Cardiac muscle cell (in vitro differentiated cells and primary cell): Measurements from ENCODE around the gene NCLN. TPM values are rescaled to one million over a fixed set of nuclear protein-coding genes. Genes with fewer than 3 reads are reported as not detected.

Experiments used
- DNase-seq, 2 donors: peaks; one replicate each; pipeline versions ENCODE4 v3.0.0 to v3.0.0-alpha.2; 2010 to 2017; ENCODE audit warnings: low read depth in 1 of 2, low spot score in 1 of 2
- H3K27ac ChIP-seq: fragments of 200-600 bp; sonication (generic); 2 replicates; pipeline ENCODE4 v1.5.1; 2016
- H3K27me3 ChIP-seq: fragments of 200-600 bp; sonication (generic); 2 replicates; pipeline ENCODE4 v1.6.0; 2016; ENCODE audit warnings: control low read depth
- H3K36me3 ChIP-seq: fragments of 200-600 bp; sonication (generic); 2 replicates; pipeline ENCODE4 v1.5.1; 2016; ENCODE audit warnings: control low read depth
- H3K4me1 ChIP-seq: fragments of 200-600 bp; sonication (generic); 2 replicates; pipeline ENCODE4 v1.8.1; 2017; ENCODE audit warnings: low read depth, mild to moderate bottlenecking, mixed run types
- H3K4me3 ChIP-seq: fragments of 200-600 bp; sonication (generic); 2 replicates; pipeline ENCODE4 v1.5.1; 2016; ENCODE audit warnings: mild to moderate bottlenecking
- H3K9me3 ChIP-seq: fragments of 200-600 bp; sonication (generic); 2 replicates; pipeline ENCODE4 v1.5.1; 2017; ENCODE audit warnings: low read depth, mild to moderate bottlenecking, control low read depth
- CTCF ChIP-seq: IDR thresholded peaks from 2 replicates; pipeline ENCODE4 v1.5.1; 2012; ENCODE audit warnings: low read depth, mild to moderate bottlenecking, low read length
- polyA plus RNA-seq: library from polyadenylated mRNA; unstranded; fragments of >200 nt; fragmentation: Nextera tagmentation; extraction: Ambion mirVana; gene quantifications from 2 replicates; pipeline ENCODE4 v1.2.1, GENCODE V29; 2016
- total RNA-seq: library from RNA; depleted of rRNA; stranded (reverse); fragments of >200 nt; gene quantifications from 2 replicates; pipeline ENCODE4 v1.2.3, GENCODE V29; 2016

NCLN gene
- total and polyA plus RNA-seq, 2 experiments from 2014 or later, result 30.6 to 55.7 TPM

- no peak for DNase-seq
- Histone ChIP-seq H3K4me1 (no peaks in the 10 kb centered on the region), H3K27ac (no peak overlapping the region), H3K9me3 (no peaks in the 10 kb centered on the region), H3K36me3 (no peaks in the 10 kb centered on the region), H3K27me3 (peaks cover 4% of the 10 kb centered on the region), H3K4me3 (no peak overlapping the region)
- TF ChIP-seq CTCF, result no peak
Measured at GRCh38 chr19:3159565-3159964, 26.2 kb upstream of the NCLN start.

- no peak for TF ChIP-seq CTCF
- no peak overlapping the region for H3K4me3 ChIP-seq
- H3K27ac ChIP-seq, result no peak overlapping the region
- H3K9me3 ChIP-seq, result no peaks in the 10 kb centered on the region
- H3K4me1 ChIP-seq, result no peaks in the 10 kb centered on the region
- H3K27me3 ChIP-seq, result peaks cover 4% of the 10 kb centered on the region
- DNase-seq, result no peak
- H3K36me3 ChIP-seq, result no peaks in the 10 kb centered on the region
Measured at GRCh38 chr19:3160219-3160618, 25.5 kb upstream of the NCLN start.

- H3K27me3 ChIP-seq, result peaks cover 4% of the 10 kb centered on the region
- no peak overlapping the region for H3K27ac ChIP-seq
- DNase-seq, result peak in 1 of 2 donors; percentile 33
- no peaks in the 10 kb centered on the region for H3K4me1 ChIP-seq
- H3K9me3 ChIP-seq, result no peaks in the 10 kb centered on the region
- H3K4me3 ChIP-seq, result no peak overlapping the region
- no peak for TF ChIP-seq CTCF
- no peaks in the 10 kb centered on the region for H3K36me3 ChIP-seq
Measured at GRCh38 chr19:3161453-3161852, 24.3 kb upstream of the NCLN start.

- Histone ChIP-seq H3K4me3 (no peak overlapping the region), H3K27ac (no peak overlapping the region), H3K9me3 (no peaks in the 10 kb centered on the region), H3K4me1 (no peaks in the 10 kb centered on the region), H3K36me3 (no peaks in the 10 kb centered on the region), H3K27me3 (peaks cover 4% of the 10 kb centered on the region)
- TF ChIP-seq CTCF, result no peak
- DNase-seq, result peak in 1 of 2 donors; percentile 22
Measured at GRCh38 chr19:3162418-3163229, 23.1 kb upstream of the NCLN start.

GRCh38 chr19:3163230-3163886 is 22.4 kb upstream of the NCLN start:
- peak; percentile 96 for TF ChIP-seq CTCF
- Histone ChIP-seq H3K9me3 (no peaks in the 10 kb centered on the region), H3K27me3 (peaks cover 4% of the 10 kb centered on the region), H3K27ac (no peak overlapping the region), H3K4me3 (no peak overlapping the region), H3K4me1 (no peaks in the 10 kb centered on the region), H3K36me3 (no peaks in the 10 kb centered on the region)
- peak; percentile 68 to 82 for DNase-seq
